Measurements from ENCODE around the gene ZBTB46.

DNA sequence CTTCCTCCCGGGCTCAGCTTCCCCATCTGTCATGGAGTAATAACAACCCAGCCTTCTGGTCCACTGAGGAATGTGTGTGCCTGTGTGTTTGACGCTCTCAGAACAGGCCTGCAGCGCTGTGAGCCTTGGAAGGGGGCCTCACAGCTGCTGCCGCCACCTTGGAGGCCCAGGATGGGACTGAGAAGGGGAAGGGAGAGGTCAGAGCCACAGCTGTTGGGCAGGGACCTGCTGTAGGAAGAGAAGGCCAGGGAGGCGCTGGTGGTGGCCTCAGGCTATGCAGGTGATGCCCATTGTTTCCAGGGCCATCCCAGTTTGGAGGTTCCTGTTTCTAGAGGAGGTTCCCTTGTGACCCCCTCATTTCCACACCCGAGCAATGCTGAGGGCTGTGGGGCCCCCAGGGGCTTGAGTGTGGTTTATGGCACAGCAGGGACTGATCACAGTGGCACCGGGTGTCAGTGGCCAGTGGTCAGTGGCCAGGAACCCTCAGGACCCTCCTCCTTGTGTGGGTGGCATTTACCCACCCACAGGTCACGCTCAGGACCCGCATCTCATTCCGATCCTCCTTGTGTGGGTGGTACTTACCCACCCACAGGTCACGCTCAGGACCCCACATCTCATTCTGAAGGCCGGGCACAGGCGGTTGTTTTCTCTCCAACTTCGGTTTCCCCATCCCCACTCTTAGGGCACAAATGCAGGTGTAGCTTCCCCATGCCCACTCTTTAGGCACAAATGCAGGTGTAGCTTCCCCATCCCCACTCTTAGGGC, 48.0 kb upstream of the ZBTB46 start:
- TF ChIP-seq CTCF (IDR thresholded peaks at IDR 0.05; ENCODE audit: low read depth, low read length, missing input control) (no peak), YY1 (IDR thresholded peaks at IDR 0.05) (no peak), EGR1 (IDR thresholded peaks at IDR 0.05; ENCODE audit: low read depth in 2 of 2) (no peak), HNF4A (conservative IDR thresholded peaks at IDR 0.05) (no peak), REST (IDR thresholded peaks at IDR 0.05) (no peak), ZBTB33 (IDR thresholded peaks at IDR 0.05) (no peak), RAD21 (IDR thresholded peaks at IDR 0.05) (no peak), ATF3 (IDR thresholded peaks at IDR 0.05) (no peak), SP1 (IDR thresholded peaks at IDR 0.05) (no peak), GABPA (IDR thresholded peaks at IDR 0.05 in 1 of 2, conservative IDR thresholded peaks at IDR 0.05 in 1 of 2) (no peak), FOXA1 (IDR thresholded peaks at IDR 0.05) (no peak), JUND (IDR thresholded peaks at IDR 0.05) (no peak)
